ENCODE measurements around the gene PKIG. TPM values are rescaled to one million over a fixed set of nuclear protein-coding genes. Genes with fewer than 3 reads are reported as not detected.

Gene PKIG
- total and polyA plus RNA-seq, 12 donors, result 43.9 to 225 (median 111) TPM

- WGBS, 4 donors, result 90 to 96% (median 93%) methylated on average over 2 to 4 of the region's 4 CpGs
- no peak overlapping the region for H3K4me3 ChIP-seq
- no peaks in the 10 kb centered on the region for H3K9me3 ChIP-seq (replicated peaks in 1 of 3)
- H3K27ac ChIP-seq, result no peak overlapping the region
- intact Hi-C loops (cut with DNase I), result no loop called here
- H3K4me1 ChIP-seq (replicated peaks in 1 of 2), result no peaks in the 10 kb centered on the region
- peaks cover 0 to 6% of the 10 kb centered on the region in 2 donors for H3K36me3 ChIP-seq (replicated peaks in 1 of 2)
- no peak for TF ChIP-seq POLR2A (IDR thresholded peaks at IDR 0.05)
- no peak for TF ChIP-seq CTCF (IDR thresholded peaks at IDR 0.05)
- no peaks in the 10 kb centered on the region for H3K27me3 ChIP-seq
- no peak for DNase-seq
Measured at GRCh38 chr20:44624152-44624551, 41.8 kb downstream of the PKIG start.

DNA sequence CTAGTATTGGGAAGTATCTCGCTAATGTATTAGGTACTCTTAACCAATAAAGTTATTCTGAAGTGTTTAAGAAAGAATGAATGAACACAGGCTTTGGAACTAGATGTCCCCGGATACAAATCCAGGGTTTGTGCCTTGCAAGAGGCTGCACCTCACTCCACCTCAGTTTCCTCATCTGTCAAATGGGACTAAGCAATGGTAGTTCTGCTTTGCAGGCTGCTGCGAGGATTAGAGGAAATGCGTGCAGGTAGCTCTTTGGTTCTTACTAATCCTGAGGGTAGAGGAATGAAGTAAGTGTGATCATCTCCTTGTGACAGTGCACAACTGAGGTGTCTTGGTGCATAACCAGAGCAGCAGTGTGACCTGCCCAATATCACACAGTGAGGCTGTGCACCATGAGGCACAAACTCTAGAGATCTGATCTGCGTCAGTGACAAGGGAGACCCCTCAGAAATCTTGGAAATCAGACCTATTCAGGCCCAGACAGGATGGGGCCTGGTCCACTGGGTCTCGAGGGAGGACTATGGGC lies 42.4 kb downstream of the PKIG start:
- Histone ChIP-seq H3K9me3 (replicated peaks in 1 of 3) (no peaks in the 10 kb centered on the region), H3K4me1 (replicated peaks in 1 of 2) (no peaks in the 10 kb centered on the region), H3K27me3 (no peaks in the 10 kb centered on the region), H3K4me3 (no peak overlapping the region), H3K27ac (no peak overlapping the region), H3K36me3 (replicated peaks in 1 of 2) (no peaks in the 10 kb centered on the region)
- TF ChIP-seq CTCF (IDR thresholded peaks at IDR 0.05) (no peak), POLR2A (IDR thresholded peaks at IDR 0.05) (no peak)
- intact Hi-C loops (cut with DNase I), result no loop called here
- 94 to 97% (median 95%) methylated on average over 6 of the region's 6 CpGs for whole genome bisulfite sequencing, 4 donors
- DNase-seq, result no peak

DNA sequence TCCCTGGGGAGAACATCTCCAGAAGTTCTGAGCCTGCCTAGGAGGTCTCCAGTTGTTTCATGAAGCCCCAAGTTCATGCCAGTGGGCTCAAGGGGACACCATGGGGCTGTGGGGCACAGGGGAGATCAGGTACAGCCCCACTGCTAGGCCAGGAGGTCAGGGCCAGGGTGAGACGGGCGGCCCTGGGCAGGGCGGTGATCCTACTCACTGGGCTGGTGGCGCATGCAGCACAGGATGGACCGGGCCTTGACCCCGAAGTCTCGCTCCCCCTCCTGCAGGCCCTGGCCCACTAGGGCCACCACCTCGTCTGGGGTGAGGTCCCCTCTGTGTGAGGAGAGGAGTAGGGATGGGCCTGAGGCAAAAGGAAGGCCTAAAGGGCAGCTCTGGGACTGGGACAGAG lies 43.0 kb downstream of the PKIG start:
- no peaks in the 10 kb centered on the region for H3K36me3 ChIP-seq (replicated peaks in 1 of 2)
- H3K27ac ChIP-seq, result no peak overlapping the region
- no peak overlapping the region for H3K4me3 ChIP-seq
- no peaks in the 10 kb centered on the region for H3K4me1 ChIP-seq (replicated peaks in 1 of 2)
- intact Hi-C loops (cut with DNase I), result no loop called here
- TF ChIP-seq POLR2A (IDR thresholded peaks at IDR 0.05), result no peak
- no peak for TF ChIP-seq CTCF (IDR thresholded peaks at IDR 0.05)
- DNase-seq, result no peak
- no peaks in the 10 kb centered on the region for H3K9me3 ChIP-seq (replicated peaks in 1 of 3)
- WGBS, 4 donors, result 67 to 92% (median 82%) methylated on average over 1 to 8 of the region's 8 CpGs
- no peaks in the 10 kb centered on the region for H3K27me3 ChIP-seq

DNA sequence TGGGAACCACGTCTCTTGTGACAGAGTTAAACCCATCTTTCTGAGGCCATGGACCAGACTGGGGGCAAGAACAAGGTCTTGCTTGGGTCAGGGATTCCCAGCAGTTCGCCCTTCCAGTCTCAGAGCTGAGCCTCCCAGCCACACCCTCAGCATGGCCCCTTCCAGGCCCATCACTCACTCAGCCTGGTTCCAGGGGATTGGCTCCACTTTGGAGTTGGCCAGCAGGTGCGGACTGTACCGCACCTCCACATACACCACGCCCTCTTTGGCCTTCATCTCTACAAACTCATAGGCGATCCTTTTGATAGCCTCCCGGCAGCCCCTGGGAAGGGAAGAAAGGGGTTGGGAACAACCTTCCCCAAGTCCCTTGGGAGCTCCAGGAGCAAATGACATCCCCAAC lies 43.9 kb downstream of the PKIG start:
- H3K4me3 ChIP-seq, result no peak overlapping the region
- no peaks in the 10 kb centered on the region for H3K4me1 ChIP-seq (replicated peaks in 1 of 2)
- intact Hi-C loops (cut with DNase I), result no loop called here
- WGBS, 4 donors, result 91 to 98% (median 95%) methylated on average over 5 to 7 of the region's 7 CpGs
- H3K36me3 ChIP-seq (replicated peaks in 1 of 2), result no peaks in the 10 kb centered on the region
- H3K27ac ChIP-seq, result no peak overlapping the region
- no peak for TF ChIP-seq POLR2A (IDR thresholded peaks at IDR 0.05)
- no peak for TF ChIP-seq CTCF (IDR thresholded peaks at IDR 0.05)
- no peak for DNase-seq
- H3K9me3 ChIP-seq (replicated peaks in 1 of 3), result no peaks in the 10 kb centered on the region
- no peaks in the 10 kb centered on the region for H3K27me3 ChIP-seq

Data from adrenal gland (tissue), 12 donors.